ENCODE data around the gene GLB1L2.
"Not testable (repeated sequence)": the region's sequence is repeated elsewhere in the genome, so short reads cannot be mapped to it uniquely, and the experiment has no call there.

GLB1L2 gene, protein sequence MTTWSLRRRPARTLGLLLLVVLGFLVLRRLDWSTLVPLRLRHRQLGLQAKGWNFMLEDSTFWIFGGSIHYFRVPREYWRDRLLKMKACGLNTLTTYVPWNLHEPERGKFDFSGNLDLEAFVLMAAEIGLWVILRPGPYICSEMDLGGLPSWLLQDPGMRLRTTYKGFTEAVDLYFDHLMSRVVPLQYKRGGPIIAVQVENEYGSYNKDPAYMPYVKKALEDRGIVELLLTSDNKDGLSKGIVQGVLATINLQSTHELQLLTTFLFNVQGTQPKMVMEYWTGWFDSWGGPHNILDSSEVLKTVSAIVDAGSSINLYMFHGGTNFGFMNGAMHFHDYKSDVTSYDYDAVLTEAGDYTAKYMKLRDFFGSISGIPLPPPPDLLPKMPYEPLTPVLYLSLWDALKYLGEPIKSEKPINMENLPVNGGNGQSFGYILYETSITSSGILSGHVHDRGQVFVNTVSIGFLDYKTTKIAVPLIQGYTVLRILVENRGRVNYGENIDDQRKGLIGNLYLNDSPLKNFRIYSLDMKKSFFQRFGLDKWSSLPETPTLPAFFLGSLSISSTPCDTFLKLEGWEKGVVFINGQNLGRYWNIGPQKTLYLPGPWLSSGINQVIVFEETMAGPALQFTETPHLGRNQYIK

GRCh38 chr11:134331354-134332188 lies at the start of gene GLB1L2:
TSS of gene GLB1L2 (plus strand) at chr11:134331988. CDS start at chr11:134332062, 74 bp downstream.
- DNase-seq: no peak

DNA sequence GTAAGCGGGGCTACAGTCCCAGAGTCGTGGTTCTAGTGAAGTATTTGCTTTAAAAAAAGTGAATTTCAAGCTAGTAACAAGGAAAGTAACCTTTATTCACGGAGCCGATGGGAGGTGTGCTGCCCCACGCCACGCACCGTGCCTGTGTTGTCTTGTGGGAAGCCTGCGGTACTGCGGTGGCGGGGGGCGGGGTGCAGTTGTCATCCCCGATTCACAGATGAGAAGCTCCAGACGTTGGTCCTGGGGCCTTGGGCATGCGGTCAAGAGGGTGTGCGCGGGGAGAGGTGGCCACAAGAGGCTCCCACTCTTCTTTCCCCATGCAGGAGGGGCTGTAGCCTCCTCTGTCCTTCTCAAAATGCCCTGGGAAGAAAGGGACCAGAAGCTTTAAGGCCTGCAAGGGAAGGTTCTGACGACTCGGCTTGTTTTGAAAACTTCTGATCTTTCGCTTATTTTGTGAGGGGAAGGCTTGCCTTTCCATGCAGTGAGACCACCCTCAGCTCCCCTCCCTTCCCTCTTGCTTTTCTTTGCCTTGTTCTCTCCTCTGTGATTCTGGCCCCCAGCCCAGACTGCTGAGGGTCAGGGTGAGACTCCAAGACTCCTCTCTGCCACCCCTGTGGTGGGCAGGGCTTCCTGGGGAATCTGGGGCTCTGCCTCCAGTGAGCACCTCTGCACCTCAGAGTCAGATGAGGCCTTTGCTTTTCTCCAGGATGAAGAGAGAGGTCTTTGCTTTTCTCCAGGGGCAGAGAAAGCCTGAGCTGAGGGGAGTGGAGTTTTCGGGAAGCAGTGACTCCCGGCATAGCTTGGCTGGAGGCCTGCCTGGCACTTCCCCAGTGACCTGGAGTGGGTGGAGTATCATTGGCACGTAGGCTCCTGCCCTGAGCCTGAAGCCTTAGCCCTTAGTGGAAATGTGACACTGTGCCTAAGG lies 49.4 kb upstream of the GLB1L2 start:
- no peak for DNase-seq

DNA sequence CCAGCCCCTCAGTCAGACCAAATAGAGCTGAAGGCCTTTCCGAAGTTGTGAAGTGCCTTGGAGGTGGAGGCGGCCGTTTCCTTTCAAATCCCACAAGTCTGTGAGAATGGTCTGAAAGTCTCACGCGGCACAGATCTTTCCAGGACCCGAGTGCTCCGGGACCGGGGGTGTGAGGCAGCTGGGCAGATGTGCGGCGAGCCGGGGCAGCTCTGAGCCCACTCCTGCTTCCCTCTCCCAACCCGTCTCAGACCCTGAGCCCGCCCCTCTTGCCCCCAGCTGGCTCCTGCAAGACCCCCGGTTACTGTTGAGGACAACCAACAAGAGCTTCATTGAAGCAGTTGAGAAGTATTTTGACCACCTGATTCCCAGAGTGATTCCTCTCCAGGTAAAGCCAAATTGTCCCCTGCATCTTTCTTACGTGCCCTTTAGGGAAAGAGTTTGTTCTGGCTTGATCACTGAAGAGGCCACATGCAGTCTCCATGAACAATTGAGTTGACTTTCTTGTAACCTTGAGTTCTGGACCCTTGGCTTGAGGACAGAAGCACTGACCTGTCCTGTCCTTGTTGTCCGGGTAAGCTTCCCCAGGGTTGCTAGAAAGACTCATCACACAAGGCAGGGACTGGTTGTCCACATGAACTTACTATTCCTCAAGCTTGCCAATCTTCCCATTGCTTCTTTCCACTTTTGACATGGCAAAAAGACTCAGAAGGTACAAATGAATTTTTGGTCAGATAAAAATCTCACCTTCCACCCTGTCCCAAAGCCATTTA lies 48.1 kb upstream of the GLB1L2 start:
- DNase-seq: no peak

- not testable (repeated sequence) for DNase-seq
Measured at GRCh38 chr11:134284349-134284748, 47.4 kb upstream of the GLB1L2 start.

GRCh38 chr11:134287561-134287960 lies 44.2 kb upstream of the GLB1L2 start:
- DNase-seq: no peak

DNA sequence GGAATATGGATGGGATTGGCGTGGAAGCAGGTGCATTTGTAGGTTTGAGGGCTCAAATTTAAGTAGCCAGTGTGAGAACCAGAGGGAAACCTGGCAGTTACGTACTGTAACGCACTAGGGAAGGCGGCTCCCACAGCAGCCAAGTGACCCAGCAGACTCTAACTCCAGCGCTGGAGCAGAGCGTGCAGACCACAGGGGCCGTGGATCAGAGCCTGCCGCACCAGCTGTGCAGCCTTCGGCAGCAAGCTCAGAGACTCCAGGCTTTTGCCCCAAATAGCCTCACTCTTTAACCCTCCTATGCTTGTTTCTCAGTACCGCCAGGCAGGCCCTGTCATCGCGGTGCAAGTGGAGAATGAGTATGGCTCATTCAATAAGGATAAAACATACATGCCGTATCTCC lies 43.3 kb upstream of the GLB1L2 start:
- no peak for DNase-seq

DNA sequence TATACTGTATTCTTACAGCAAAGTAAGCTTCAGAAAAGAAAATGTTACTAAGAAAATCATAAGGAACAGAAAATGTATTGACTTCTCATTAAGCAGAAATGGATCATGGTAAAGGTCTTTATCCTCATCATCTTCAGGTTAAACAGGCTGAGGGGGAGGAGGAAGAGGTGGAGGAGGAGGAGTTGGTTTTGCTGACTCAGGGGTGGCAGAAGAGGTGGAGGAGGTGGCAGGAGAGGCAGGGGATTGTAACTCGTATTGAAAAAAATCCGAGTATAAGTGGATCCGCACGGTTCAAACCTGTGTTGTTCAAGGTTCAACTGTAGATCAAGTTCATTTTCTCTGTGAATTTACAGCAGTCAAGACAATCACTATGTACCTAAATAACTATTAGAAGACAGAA lies 42.6 kb upstream of the GLB1L2 start:
- DNase-seq: no peak

GRCh38 chr11:134289789-134290188 lies 42.0 kb upstream of the GLB1L2 start:
- DNase-seq: no peak

DNA sequence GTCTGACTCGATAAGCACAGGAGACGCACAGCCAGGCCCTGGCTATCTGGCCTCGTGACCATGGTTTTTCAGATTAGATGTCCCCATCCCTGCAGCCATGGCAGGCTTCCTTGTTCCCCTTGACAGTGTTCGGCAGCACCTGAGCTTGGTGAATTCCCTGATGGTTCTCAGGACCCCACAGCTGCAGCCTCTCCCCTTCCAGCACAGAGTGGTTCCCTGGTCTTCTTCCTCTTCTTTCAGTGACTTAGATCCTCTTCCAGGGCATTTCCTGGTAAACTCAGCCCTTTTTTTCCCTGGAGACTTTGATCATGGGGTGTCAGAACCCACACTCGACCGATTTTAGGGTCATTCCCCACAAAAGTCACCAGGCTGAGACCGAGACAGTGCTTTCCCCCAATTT lies 41.1 kb upstream of the GLB1L2 start:
- no peak for DNase-seq

DNA sequence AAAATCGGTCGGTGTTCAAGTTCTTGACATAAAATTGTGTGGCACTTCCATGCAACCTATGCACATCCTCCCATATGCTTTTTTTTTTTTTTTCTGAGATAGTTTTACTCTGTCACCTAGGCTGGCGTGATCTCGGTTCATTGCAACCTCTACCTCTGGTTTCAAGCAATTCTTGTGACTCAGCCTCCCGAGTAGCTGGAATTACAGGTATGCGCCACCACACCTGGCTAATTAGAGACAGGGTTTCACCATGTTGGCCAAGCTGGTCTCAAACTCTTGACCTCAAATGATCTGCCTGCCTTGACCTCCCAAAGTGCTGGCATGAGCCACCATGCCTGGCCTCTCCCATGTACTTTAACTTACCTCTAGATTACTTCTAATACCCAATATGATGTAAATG lies 40.6 kb upstream of the GLB1L2 start:
- no peak for DNase-seq

- no peak for DNase-seq
Measured at GRCh38 chr11:134292661-134293060, 39.1 kb upstream of the GLB1L2 start.

DNA sequence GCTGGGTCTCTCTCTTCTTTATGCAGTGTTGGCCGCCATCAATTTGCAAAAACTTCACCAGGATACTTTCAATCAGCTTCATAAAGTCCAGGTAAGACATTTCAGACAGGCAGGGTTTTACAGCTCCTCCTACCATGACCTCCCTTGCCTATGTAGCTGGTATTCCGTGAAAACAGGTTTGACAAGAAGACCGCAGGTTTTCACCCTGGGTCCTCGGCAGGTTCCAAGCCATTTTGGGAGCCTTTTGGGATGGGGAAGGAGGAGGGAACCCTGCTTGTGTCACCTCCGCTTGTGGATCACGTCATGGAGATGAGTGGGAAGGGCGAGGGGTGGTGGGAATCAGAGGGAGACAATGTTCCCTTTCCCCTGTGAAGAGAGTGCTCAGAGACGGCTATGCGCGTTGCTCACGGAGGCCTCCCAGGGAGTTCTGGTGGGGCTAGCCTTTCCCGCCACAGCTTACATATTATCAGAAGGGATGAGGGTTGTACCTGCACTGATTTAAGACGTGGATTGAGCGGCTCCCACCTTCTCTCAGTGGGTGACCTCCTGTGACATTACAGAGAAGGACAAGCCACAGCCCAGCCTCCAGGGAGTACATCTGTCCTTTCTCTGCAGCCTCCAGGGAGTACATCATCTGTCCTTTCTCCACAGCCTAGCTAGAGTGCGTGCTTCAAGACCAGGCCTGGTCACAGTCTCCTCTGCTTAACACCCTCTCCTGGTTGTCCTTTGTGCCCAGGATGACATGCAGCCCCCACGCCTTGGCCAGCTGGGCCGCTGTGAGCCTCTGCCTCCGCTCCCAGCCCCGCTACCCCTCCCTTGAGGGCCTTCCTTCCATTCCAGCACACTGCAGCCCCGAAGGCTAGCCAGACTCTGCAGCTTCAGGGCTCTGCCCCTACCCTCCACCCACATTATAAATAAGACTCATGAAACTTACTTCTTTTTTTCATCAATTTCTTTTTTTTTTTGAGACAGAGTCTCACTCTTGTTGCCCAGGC lies 38.4 kb upstream of the GLB1L2 start:
- no peak for DNase-seq

DNA sequence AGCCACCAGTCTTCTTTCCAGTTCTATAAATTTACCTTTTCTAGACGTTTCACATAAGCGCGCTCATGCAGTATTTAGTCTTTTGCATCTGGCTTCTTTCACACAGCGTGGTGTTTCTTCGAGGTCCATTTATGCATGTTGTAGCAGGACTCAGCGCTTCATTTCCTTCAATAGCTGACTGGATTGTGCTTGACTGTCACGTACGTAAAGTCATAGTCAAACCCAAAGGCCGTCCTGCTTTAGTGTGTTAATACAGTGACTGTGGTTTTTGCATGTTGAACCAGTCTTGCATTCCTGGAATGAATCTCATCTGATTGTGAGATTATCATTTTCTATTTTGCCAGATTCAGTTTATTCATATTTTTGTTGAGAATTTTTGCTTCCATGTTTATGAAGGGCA lies 37.1 kb upstream of the GLB1L2 start:
- DNase-seq: no peak

DNA sequence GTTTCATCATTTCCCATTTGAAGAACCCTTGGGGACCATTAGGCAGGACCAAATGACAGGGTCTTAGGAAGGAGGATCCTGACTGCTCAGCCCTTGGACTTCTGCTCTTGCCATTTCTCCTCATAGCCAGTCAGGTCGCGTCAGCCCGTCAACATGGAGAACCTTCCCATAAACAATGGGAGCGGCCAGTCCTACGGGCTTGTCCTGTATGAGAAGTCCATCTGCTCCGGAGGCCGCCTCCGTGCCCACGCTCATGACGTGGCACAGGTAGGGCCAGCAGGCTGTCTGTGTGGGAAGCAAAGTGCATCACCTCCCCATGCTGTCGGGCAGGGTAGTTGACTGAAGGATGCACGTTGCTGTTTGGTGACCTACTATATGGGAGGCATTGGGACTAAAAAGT lies 19.6 kb upstream of the GLB1L2 start:
- DNase-seq: no peak

DNA sequence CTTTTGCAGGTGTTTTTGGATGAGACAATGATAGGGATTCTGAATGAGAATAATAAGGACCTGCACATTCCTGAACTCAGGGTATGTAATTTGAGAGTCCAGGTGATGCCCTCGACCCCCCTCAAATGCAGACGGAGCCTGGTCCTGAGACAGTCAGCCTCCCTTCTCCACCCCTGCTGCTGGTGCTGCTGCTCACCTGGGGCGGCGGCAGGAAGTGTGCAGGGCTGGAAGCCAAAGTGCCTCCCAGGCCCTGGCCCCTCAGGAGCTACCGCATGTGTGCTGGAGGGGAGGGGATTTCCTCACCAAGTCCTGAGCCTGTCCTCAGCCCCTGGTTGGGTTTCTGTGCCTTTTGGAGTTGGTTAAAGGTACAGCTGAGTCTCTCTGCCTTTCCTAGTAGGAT lies 19.0 kb upstream of the GLB1L2 start:
- no peak for DNase-seq

GRCh38 chr11:134313379-134313778 lies 18.4 kb upstream of the GLB1L2 start:
- DNase-seq: no peak

- DNase-seq: no peak
Measured at GRCh38 chr11:134313821-134314607, 17.8 kb upstream of the GLB1L2 start.

DNA sequence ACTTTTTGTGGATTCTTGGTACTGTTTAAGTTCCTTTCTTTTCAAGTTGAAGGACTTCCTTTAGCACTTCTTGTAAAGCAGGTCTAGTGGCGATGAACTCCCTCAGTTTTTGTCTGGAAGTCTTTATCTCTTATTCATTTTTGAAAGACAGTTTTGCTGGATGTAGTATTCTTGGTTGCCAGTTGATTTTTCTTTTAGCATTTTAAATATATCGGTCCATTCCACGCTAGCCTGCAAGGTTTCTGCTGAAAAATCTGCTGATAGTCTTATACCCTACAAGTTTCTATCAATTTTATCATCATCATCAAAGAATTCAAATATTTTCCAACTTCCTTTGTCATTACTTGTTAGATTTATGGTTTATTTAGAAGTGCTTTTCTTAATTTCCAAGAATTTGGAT lies 14.7 kb upstream of the GLB1L2 start:
- no peak for DNase-seq

DNA sequence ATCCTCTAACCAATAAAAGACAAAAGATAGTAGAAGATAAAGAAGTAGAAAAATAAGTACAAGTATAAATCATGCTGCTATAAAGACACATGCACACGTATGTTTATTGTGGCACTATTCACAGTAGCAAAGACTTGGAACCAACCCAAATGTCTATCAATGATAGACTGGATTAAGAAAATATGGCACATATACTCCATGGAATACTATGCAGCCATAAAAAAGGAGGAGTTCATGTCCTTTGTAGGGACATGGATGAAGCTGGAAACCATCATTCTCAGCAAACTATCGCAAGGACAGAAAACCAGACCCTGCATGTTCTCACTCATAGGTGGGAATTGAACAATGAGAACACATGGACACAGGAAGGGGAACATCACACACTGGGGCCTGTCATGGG lies 10.4 kb upstream of the GLB1L2 start:
- not testable (repeated sequence) for DNase-seq

- no peak for DNase-seq
Measured at GRCh38 chr11:134322553-134322952, 9.2 kb upstream of the GLB1L2 start.
